Measurements from ENCODE around the gene PAEP.

DNA sequence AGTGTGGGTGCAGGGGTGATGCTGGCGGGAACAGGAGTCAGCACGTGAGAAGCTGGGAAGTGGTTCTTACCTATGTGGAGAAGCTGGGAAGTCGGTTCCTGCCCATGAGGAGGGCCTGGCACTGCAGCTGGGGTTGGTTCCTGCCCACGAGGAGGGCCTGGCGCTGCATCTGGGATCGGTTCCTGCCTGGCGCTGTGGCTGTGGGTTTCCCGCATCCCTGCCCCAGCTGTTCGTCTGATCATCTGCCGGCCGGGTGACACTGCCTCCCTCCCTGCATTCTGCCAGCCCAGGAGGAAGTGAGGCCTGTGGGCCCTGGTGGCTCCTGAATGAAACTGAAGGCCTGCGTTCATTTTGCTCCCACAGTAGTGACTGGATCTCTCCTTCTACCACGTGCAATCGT lies 10.5 kb upstream of the PAEP start:
- TF ChIP-seq, protein P1, sequence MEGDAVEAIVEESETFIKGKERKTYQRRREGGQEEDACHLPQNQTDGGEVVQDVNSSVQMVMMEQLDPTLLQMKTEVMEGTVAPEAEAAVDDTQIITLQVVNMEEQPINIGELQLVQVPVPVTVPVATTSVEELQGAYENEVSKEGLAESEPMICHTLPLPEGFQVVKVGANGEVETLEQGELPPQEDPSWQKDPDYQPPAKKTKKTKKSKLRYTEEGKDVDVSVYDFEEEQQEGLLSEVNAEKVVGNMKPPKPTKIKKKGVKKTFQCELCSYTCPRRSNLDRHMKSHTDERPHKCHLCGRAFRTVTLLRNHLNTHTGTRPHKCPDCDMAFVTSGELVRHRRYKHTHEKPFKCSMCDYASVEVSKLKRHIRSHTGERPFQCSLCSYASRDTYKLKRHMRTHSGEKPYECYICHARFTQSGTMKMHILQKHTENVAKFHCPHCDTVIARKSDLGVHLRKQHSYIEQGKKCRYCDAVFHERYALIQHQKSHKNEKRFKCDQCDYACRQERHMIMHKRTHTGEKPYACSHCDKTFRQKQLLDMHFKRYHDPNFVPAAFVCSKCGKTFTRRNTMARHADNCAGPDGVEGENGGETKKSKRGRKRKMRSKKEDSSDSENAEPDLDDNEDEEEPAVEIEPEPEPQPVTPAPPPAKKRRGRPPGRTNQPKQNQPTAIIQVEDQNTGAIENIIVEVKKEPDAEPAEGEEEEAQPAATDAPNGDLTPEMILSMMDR (optimal IDR thresholded peaks at IDR 0.05 in 1 of 3, IDR thresholded peaks at IDR 0.05 in 1 of 3, conservative IDR thresholded peaks at IDR 0.05 in 1 of 3; ENCODE audit: extremely low read depth in 1 of 3, insufficient read depth in 2 of 3, low read length in 3 of 3), result no peak
- no peak for TF ChIP-seq EZH2 (IDR thresholded peaks at IDR 0.05; ENCODE audit: low read length)
